Type B pancreatic cell (in vitro differentiated cells): ENCODE results near the gene IL1RAPL2. TPM values are rescaled to one million over a fixed set of nuclear protein-coding genes. Genes with fewer than 3 reads are reported as not detected.

Experiments
- DNase-seq: peaks from one replicate; pipeline ENCODE4 v3.0.0; 2021; ENCODE audit warnings: mixed read lengths; ENCODE audit not compliant: unreplicated experiment; ENCODE audit errors: extremely low spot score
- H3K27ac Mint-ChIP-seq: 2 replicates; pipeline ENCODE4 v1.8.0; 2021; ENCODE audit warnings: mild to moderate bottlenecking, mixed read lengths
- H3K27me3 Mint-ChIP-seq: 2 replicates; pipeline ENCODE4 v1.8.0; 2021; ENCODE audit warnings: mixed read lengths
- H3K36me3 Mint-ChIP-seq: 2 replicates; pipeline ENCODE4 v1.8.0; 2021; ENCODE audit warnings: mixed read lengths
- H3K4me1 Mint-ChIP-seq: one replicate; pipeline ENCODE4 v1.8.0; 2021; ENCODE audit warnings: mixed read lengths; ENCODE audit not compliant: unreplicated experiment
- H3K4me3 Mint-ChIP-seq: 2 replicates; pipeline ENCODE4 v1.8.0; 2021; ENCODE audit warnings: mild to moderate bottlenecking, mixed read lengths
- H3K9me3 Mint-ChIP-seq: 2 replicates; pipeline ENCODE4 v1.8.0; 2021; ENCODE audit warnings: mixed read lengths
- CTCF ChIP-seq: fragments of 200-600 bp; sonication (generic); conservative IDR thresholded peaks from 2 replicates; pipeline ENCODE4 v1.5.0; 2021; ENCODE audit warnings: antibody characterized with exemption, mild to moderate bottlenecking
- total RNA-seq: library from RNA; stranded (reverse); gene quantifications from 2 replicates; pipeline ENCODE4 v1.2.1, GENCODE V29; 2021; ENCODE audit warnings: low replicate concordance

Gene IL1RAPL2
- total RNA-seq, 1 donor from 2014 or later: 4.5 TPM

DNA sequence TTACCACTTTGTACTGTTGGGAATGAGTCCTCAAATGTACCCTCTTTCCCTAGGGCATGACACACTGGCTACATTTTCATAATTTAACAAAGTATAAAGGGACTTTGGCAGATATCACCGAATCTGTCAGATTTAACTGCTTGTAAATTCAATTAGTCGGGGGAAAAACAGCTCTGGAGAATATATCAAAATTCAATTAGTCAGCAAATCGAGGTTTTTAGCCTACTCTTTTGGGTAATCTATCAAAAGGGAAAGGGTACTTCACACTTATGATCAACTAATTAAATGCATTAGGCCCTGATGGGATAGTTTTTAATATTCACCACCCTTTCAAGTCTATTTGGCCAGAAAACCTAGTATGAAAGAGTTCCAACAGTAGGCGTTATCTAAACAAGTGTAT is 141.0 kb downstream of the IL1RAPL2 start:
- no peak for DNase-seq
- TF ChIP-seq CTCF: no peak
- Mint-ChIP-seq H3K4me3 (no peak overlapping the region), H3K36me3 (no peaks in the 10 kb centered on the region), H3K9me3 (no peaks in the 10 kb centered on the region), H3K27ac (no peak overlapping the region), H3K27me3 (no peaks in the 10 kb centered on the region), H3K4me1 (no peaks in the 10 kb centered on the region)

DNA sequence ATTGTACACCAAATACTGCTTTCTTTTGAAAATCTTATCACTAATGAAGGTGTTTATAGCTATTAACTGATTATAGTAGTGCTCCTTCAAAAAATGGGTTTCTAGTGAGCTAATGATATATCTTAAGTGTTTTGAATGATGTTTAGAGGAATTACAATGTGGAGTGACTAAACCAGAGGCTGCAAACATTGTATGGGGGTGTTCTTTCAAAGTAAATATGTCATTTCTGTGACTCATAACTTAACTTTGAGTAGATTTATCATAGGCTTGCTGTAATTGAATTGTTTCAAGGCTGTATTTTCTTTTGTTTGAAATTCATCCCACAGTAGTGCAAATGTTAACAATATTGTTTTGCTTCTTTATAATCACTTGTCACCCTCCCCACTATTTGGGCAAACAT is 141.6 kb downstream of the IL1RAPL2 start:
- Mint-ChIP-seq H3K27me3 (no peaks in the 10 kb centered on the region), H3K4me3 (no peak overlapping the region)
- no peak for TF ChIP-seq CTCF

GRCh38 chrX:104712515-104712914 is 146.5 kb downstream of the IL1RAPL2 start:
- no peaks in the 10 kb centered on the region for H3K27me3 Mint-ChIP-seq
- no peaks in the 10 kb centered on the region for H3K4me1 Mint-ChIP-seq
- H3K27ac Mint-ChIP-seq: no peak overlapping the region
- no peak for DNase-seq
- H3K4me3 Mint-ChIP-seq: no peak overlapping the region
- no peak for TF ChIP-seq CTCF
- H3K36me3 Mint-ChIP-seq: no peaks in the 10 kb centered on the region
- H3K9me3 Mint-ChIP-seq: no peaks in the 10 kb centered on the region

More for the DNA sequence above, 141.6 kb downstream of the IL1RAPL2 start:
- Mint-ChIP-seq H3K9me3 (no peaks in the 10 kb centered on the region), H3K36me3 (no peaks in the 10 kb centered on the region), H3K27ac (no peak overlapping the region), H3K4me1 (no peaks in the 10 kb centered on the region)
- no peak for DNase-seq

DNA sequence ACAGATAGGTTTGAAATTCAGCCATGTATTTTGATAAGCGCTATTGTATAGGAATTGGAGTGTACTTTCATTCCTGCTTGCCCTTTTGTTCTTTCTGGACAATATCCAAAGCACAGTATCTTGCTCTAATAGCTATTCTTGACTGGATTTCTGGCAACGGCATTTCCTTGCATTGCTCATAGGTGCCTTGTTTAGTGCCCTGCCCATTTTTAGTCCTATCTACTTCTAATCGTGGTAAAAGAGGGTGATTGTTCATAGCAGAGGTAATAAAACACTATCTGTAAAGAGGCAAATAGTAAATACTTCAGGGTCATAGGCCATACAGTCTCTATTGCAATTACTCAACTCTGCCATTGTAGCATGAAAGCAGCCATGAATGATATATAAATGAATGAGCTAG is 155.9 kb downstream of the IL1RAPL2 start:
- Mint-ChIP-seq H3K4me1 (no peaks in the 10 kb centered on the region), H3K27ac (no peak overlapping the region), H3K9me3 (no peaks in the 10 kb centered on the region), H3K4me3 (no peak overlapping the region), H3K27me3 (no peaks in the 10 kb centered on the region), H3K36me3 (no peaks in the 10 kb centered on the region)
- TF ChIP-seq CTCF: no peak
- no peak for DNase-seq

- Mint-ChIP-seq H3K27ac (no peak overlapping the region), H3K4me3 (no peak overlapping the region), H3K27me3 (no peaks in the 10 kb centered on the region), H3K36me3 (no peaks in the 10 kb centered on the region), H3K4me1 (no peaks in the 10 kb centered on the region), H3K9me3 (no peaks in the 10 kb centered on the region)
- no peak for DNase-seq
- TF ChIP-seq CTCF: no peak
Observed at GRCh38 chrX:104728456-104728855, 162.5 kb downstream of the IL1RAPL2 start.

- no peak overlapping the region for H3K4me3 Mint-ChIP-seq
- H3K4me1 Mint-ChIP-seq: peaks cover 13% of the 10 kb centered on the region
- no peak overlapping the region for H3K27ac Mint-ChIP-seq
- H3K27me3 Mint-ChIP-seq: no peaks in the 10 kb centered on the region
- TF ChIP-seq CTCF: no peak
- no peaks in the 10 kb centered on the region for H3K9me3 Mint-ChIP-seq
- no peaks in the 10 kb centered on the region for H3K36me3 Mint-ChIP-seq
- DNase-seq: no peak
Observed at GRCh38 chrX:104742355-104742754, 176.4 kb downstream of the IL1RAPL2 start.
